Skin of body (tissue), 2 donors: Measurements from ENCODE around the gene RAB30. TPM values are rescaled to one million over a fixed set of nuclear protein-coding genes. Genes with fewer than 3 reads are reported as not detected.
"Not testable (repeated sequence)": the region's sequence is repeated elsewhere in the genome, so short reads cannot be mapped to it uniquely, and the experiment has no call there.

ENCODE experiments used
- DNase-seq: peaks from one replicate; lab custom pipeline; 2025; lab: John Stamatoyannopoulos, UW
- total RNA-seq: library from RNA; depleted of rRNA; stranded (reverse); fragments of >200 nt; gene quantifications from one replicate; pipeline ENCODE4 v1.2.3, GENCODE V29; 2014

RAB30 gene
- total RNA-seq, 1 donor from 2014 or later = 22.4 TPM

DNA sequence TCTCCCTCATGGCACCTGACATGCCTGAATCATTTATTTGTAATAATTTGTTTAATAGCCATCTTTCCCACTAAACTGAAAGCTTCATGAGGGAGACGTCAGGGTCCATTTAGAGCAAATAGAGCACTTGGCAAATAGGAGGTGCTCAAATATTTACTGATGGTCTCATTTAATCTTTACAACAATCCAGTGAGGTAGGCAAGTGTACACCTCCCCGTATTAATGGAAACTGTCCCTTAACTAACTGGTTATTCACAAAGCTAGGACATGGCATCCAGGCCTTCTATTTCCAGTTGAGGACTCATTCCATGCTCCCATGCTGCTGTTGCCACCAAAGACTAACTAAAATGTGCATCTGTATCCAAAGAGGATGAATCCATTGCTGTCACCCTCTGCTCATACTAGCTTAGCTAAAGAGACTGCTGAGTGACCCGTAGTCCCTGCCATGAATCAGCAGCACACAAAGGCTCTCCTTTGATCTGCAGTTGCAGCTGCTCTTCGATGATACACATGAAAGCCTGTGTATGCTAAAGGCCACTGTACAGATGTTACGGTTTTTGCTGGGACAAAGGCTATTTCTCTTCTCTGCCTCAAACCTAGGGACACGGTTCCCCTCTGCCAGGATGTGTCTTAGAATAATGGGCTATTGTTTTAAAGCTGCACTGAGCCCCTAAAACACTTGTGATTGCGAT lies 82.6 kb downstream of the RAB30 start:
- no peak for DNase-seq

DNA sequence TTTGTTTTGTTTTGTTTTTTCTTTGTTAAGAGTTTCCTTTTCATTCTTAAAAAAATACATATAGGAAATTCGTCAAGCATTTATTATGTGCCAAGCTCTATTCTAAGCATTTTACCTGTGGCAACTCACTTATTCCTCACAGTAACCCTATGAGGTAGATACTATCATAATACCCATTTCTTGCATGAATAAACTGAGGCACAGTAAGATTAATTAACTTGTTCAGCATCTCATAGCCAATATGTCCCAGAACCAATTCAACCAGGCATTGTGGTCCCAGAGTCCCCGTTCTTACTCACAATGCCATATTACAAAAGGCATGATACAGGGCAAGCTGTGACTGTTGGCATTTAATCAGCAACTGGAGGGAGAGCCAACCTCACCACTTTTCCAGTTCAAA lies 83.7 kb downstream of the RAB30 start:
- DNase-seq = no peak

DNA sequence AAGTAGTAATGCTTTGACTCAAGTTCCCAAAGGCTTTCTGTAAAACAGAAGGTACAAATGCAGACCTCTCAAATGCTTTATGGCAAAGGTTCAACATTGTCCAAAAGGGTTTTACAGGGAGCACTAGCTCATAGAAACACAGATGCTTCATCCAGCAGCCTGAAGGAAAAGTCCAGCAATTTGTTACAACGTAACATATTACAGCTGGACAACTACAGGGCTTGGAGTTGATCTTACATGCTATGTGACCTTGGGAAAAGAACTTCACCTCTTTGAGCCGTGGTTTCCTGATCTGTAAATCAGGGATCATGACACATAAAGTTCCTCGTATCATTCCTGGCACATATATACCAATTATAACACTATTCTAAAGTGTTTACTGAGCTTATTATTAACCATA lies 85.3 kb downstream of the RAB30 start:
- no peak for DNase-seq

DNA sequence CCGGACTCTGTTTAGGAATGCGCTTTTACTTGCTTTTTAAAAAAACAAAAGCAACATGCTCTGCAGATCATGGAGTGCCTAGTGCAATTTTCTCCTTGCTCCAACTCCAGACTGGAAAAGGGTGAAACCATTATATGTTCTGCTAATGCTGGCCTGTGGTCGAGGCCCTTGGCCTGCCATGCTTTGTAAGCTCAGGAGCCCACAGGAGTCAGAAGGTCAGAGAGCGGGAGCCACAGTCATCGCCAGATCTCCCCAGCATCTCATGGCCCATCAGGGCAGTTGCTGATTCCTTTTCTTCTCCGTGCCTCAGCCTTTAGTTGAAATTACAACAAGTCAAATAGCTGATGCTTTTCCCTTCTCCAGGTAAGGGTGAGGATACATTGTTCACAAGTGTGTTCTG lies 89.8 kb downstream of the RAB30 start:
- DNase-seq = no peak

DNA sequence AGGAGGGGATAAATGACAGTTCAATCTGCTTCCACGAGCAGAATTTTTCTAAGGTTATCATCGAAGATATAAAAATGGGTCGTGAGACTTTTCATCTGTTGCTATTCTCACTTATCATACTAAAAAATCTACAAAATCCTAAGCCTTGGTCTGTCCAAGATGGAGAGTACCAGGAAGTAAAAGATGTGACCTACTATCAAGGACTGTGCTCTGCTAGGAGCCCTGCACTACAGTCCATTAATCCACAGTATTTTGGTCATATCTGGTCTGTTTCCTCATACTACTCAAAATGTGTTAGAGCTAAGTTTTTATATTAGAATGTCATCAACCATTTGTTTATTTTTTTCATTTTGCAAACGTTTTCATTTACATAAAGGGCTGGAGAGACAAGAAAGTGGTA lies 90.8 kb downstream of the RAB30 start:
- DNase-seq = no peak

DNA sequence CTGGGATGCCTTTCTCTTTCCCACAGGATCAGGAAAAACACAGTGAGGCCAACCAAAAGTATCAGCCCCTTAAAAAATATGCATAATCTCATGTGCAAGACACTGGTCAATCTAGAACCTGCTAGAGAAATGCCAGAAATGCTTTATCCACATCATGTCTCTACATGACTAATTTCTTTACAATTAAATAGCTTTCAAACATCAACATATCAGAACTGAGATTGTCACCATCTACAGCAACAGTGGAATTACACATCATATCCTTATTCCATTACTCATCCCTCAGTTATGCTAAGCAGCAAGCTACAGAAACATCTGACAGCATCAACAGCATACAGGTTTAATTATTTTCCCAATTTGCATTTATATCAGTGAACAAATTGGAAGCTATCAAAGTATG lies 91.4 kb downstream of the RAB30 start:
- DNase-seq = no peak

DNA sequence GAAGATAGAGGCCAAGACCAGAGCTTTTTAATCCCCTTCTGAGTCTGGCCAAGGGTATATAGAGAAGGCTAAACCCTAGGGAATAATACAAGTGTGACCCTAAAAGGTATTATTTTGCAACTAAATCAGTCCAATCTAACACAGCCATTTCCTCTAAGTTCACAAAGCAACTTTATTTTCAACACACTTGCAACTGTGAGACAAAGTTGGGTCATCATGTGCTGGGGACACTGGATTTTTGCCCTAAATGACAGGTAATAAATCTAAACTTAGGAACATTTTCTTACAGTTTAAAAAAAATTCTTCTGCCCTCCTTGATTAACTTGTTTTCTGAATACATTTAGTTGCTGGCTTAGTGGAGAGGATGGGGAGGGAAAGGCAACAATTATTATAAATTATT lies 91.9 kb downstream of the RAB30 start:
- no peak for DNase-seq

DNA sequence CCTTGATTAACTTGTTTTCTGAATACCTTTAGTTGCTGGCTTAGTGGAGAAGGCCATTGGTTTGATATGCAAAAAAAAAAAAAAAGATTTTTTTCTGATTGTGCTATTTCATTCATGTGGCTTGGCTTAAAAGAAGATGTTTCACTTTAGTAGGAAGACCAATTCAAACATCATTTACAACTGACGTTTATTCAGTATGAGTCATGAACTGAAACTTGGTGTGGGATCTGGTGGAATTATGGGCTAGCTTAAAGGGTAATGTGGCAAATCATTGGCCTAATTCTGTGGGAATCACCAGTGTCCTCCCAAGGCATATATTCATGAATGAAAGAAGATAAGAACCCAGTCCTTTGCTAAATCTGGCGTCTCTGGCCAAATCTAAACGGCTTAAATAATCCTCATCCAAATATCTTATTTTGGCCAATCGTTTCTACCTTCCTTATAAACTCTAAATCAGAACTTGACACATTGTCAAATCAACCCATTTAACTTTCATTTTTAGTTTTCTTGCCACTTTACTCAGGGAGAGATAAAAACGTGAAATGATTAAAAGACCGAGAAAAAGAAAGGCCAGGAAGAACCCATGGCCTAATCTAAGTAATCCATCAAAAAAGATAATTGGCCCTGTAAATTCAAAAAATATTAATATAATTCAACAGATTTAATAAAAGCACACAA lies 93.1 kb downstream of the RAB30 start:
- no peak for DNase-seq

DNA sequence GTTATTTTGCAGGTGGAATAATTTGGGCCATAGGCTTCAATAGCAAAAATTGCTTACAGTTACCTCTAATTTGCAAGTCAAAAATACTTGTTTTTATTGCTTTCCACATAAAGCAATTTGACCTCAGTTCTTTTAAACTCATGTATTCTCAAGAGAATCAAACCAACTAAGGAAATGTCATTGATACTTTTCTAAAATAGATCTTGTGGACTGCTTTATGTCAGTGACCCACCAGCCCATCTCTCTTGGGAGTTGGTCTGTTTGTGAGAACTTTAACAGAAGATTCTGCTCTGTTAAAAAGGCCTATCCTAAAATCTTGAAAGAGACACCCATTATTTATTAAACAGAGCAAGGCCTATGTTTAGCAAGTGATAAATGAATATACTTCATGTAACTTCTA lies 94.9 kb downstream of the RAB30 start:
- DNase-seq = no peak

DNA sequence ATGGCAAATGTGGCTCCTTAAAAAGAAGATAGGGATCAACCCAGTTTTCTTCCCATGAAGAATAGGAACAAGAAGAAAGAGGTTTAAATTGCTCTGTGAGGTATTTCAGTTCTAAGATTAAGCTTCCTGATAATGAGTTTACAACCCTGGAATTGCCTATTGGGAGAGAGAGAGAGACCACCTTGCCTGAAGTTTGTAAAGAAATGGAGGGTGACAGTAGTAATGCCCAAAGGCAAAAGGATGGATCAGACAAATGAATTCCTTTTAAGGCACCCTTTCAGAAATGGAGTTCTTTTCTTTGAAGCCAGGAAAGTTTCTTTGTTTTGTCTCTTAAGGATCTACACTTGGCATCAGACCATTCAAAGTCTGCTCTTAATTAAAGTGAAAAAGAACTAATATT lies 95.8 kb downstream of the RAB30 start:
- no peak for DNase-seq

DNA sequence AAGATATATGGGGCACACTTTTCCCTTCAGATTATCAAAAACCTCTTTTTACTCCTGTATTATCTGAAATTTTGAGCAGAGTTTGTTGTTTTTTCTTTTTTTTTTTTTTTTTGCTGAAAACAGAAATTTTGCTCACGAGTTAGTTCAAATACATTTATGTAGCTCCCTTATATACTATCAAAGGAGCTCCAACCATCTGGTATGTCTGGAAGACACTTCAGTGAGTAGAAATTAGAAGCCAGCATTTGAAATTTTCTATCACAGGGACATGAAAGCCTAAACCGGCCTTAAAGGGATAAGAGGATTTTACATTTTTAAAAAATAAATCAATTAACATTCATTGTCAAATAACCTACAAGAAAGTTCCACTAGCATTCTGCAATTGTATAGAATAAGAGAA lies 96.8 kb downstream of the RAB30 start:
- no peak for DNase-seq

DNA sequence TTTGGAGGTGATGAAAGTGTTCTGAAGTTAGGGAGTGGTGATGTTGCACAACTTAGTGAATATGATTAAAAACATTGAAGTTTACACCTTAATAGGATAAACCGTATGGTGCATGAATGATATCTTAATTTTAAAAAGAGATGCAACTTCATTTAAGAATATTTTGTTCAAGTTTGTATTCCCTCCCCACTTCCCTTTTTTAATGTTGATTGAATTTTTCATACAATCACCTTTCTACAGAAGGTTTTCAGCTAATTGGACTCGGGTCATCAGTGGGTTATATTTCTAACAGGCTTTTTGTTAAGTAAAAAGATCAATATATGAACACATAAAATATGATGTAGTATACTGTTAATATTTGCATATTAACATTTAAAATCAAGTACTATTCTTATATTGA lies 97.6 kb downstream of the RAB30 start:
- no peak for DNase-seq

DNA sequence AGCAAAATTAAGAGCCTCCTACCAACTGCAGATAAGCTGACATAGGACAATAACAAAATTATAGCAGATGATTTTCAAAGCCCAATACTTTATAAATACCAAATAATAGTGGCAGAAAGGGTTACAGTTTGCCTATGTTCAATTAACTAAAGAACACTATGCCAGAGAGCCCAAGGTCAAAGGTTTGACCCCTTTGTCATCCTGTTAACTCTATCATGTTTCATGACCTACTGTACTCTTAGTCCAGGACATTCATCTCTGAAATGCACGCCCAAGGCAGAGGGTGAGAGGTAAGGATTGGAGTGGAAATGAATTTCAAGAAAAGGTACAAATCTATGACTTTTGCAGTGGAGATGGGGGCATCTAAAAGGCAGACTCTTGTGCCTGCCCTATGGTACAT lies 99.6 kb downstream of the RAB30 start:
- no peak for DNase-seq

DNA sequence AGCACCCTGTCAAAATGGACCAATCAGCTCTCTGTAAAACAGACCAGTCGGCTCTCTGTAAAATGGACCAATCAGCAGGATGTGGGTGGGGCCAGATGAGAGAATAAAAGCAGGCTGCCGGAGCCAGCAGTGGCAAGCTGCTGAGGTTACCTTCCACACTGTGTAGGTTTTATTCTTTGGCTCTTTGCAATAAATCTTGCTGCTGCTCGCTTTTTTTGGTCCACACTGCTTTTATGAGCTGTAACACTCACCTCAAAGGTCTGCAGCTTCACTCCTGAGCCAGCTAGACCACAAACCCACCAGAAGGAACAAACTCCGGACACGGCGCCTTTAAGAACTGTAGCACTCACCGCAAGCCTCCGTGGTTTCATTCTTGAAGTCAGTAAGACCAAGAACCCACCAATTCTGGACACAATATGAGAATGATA lies 100.2 kb downstream of the RAB30 start:
- not testable (repeated sequence) for DNase-seq

DNA sequence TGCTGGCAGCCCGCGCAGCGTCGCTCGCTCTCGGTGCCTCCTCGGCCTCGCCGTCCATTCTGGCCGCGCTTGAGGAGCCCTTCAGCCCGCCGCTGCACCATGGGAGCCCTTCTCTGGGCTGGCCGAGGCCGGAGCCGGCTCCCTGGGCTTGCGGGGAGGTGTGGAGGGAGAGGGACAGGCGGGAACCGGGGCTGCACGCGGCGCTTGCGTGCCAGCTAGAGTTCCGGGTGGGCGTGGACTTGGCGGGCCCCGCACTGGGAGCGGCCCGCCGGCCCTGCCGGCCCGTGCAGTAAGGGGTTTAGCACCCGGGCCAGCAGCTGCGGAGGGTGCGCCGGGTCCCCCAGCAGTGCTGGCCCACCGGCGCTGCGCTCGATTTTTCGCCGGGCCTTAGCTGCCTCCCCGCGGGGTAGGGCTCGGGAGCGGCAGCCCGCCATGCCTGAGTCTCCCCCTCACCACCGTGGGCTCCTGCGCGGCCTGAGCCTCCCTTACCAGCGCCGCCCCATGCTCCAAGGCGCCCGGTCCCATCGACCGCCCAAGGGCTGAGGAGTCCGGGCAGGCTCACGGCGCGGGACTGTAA lies 101.1 kb downstream of the RAB30 start:
- not testable (repeated sequence) for DNase-seq

DNA sequence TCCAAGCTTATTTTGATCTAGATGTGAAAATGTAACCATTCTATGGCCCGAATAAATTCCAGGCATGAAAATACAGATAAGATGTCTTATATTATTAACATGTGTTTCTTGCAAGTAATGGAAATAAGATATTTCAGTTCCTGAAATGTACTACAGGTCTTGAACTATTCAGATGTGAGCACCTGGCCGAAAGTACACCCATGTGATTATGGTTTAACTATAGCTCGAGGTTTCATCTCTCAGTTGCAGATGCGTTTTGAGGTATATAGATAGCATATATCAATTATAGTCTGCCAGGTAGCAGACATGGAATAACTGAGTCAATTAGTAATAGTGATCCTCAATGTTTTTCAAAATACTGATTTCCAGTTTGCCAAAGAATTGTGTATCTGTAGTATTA lies 101.9 kb downstream of the RAB30 start:
- DNase-seq = no peak

DNA sequence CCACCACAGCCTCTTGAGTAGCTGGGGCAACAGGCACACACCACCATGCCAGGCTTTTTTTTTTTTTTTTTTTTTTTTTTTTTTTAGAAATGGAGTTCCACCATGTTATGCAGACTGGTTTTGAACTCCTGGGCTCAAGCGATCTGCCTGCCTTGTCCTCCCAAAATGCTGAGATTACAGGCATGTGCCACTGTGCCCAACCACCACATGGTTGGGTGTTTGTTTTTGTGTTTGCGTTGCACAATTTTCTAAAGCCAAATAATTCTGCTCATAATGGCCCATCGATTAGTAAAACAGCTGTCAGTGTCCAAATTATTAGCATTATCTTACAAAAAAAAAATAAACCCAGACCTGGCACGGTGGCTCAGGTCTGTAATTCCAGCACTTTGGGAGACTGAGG lies 104.3 kb downstream of the RAB30 start:
- DNase-seq = no peak

DNA sequence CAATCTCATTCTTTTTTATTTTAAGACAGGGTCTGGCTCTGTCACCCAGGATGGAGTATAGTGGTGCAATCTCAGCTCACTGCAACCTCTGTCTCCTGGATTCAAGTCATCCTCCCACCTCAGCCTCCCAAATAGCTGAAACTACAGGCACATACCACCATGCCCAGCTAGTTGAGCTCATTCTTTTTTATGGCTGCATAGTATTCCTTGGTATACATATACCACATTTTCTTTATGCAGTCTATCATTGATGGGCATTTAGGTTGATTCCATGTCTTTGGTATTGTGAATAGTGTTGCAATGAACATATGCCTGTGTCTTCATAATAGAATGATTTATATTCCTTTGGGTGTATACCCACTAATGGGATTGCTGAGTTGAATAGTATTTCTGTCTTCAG lies 109.7 kb downstream of the RAB30 start:
- not testable (repeated sequence) for DNase-seq

DNA sequence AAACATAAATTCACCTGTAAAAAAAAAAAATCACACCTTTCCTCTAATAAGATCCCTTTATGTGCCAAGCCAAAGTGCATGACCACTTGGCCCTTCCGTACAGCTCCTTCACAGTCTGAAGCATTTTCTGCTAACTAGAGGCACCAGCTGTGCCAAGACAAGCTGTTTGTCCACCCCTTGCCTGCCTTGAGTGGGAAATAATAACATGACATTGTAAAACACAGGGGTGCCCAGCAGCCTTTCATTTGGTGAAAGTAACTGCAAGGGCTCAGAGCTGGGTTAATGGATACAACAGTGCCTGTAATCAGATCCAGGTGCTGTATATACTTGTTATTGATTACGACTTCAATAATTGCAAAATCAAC lies 110.9 kb downstream of the RAB30 start:
- no peak for DNase-seq

DNA sequence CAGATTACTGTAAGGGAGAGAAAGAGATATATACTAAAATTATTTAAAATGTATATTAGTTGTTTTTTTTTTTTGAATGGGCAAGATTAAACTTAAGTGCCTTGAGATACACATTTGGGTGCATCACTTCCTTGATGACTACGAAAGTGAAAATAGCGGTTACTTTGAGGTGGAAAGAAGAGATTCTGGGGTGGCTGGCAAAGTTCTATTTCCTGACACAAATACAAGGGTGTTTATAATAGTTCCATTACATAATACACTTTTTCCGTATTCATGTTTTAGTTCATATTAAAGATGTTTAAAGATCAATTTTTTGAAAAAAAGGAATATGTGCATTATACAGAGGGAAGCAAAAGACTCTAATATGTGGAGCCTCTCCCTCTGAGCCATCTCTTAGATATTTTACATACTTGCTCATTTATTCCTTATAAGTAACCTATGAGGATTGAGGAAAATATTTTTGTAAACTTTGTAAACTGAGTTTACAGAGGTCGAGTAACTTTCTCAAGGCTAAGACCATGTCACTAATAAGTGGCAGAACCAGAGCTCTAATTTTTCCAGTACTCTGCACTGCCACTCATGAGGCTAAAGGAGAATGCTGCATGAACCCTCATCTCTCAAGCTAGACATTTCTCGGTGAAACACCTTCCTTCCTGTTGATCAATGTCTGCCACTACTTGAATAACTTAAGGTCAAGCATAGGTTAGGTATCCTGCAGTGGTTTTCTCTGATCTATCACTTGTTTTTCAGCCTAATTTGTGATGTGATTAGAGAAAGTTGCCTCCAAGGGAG lies 111.5 kb downstream of the RAB30 start:
- no peak for DNase-seq

DNA sequence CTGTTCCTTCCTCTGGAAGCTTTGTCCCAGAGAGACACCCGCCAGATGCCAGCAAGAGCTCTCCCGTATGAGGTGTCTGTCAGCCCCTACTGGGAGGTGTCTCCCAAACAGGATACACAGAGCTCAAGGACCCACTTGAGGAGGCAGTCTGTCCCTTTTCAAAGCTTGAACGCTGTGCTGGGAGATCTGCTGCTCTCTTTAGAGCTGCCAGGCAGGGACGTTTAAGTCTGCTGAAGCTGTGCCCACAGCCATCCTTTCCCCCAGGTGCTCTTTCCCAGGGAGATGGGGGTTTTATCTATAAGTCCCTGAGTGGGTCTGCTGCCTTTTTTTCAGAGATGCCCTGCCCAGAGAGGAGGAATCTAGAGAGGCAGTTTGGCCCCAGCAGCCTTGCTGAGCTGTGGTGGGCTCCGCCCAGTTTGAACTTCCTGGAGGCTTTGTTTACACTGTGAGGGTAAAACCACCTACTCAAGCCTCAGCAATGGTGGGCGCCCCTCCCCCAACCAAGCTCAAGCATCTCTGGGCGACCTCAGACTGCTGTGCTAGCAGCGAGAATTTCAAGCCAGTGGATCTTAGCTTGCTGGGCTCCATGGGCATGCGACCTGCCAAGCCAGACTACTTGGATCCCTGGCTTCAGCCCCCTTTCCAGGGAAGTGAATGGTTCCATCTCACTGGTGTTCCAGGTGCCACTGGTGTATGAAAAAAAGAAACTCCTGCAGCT lies 115.8 kb downstream of the RAB30 start:
- DNase-seq = not testable (repeated sequence)

DNA sequence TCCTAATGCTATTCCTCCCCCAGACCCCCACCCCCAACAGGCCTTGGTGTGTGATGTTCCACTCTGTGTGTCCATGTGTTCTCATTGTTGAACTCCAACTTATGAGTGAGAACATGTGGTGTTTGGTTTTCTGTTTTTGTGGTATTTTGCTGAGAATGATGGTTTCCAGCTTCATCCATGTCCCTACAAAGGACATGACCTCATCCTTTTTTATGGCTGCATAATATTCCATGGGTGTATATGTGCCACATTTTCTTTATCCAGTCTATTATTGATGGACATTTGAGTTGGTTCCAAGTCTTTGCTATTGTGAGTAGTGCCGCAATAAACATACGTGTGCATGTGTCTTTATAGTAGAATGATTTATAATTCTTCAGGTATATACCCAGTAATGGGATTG lies 121.2 kb downstream of the RAB30 start:
- DNase-seq = not testable (repeated sequence)
